K562 (cell line): ENCODE data around the gene ZC3H12C. TPM values are rescaled to one million over a fixed set of nuclear protein-coding genes. Genes with fewer than 3 reads are reported as not detected.
"Not testable (repeated sequence)": the region's sequence is repeated elsewhere in the genome, so short reads cannot be mapped to it uniquely, and the experiment has no call there.

Experiments
- ATAC-seq: fragments of 200-7000 bp; cut with Tn5 transposase; 3 replicates; pipeline ENCODE4 v1.9.1; 2020; ENCODE audit warnings: moderate library complexity
- BruUV-seq: library from RNA; stranded (reverse); fragments of 400-500 nt; replicated peaks from 2 replicates; lab custom pipeline; 2021; lab: Mats Ljungman, UMichigan
- CTCF ChIA-PET: fragments of 300-600 bp; formaldehyde crosslinking; extraction: SDS; loops from one replicate; lab custom pipeline; 2021; ENCODE audit warnings: low intra/inter-chr PET ratio; lab: Yijun Ruan, JAX
- POLR2A ChIA-PET: fragments of 300-600, 350-650 bp; sonication (Branson Sonifier 250); formaldehyde crosslinking; extraction: SDS; loops from one replicate; lab custom pipeline; 2021; ENCODE audit warnings: antibody characterized with exemption, inconsistent platforms; lab: Yijun Ruan, JAX
- DNase-seq, 4 experiments: peaks; one replicate each; pipeline versions ENCODE4 v3.0.0 to v3.0.0-alpha.2; 2011 to 2018; ENCODE audit warnings: low spot score in 3 of 4, mixed read lengths in 3 of 4; ENCODE audit errors: extremely low read depth in 1 of 4
- FAIRE-seq: peaks from 2 replicates; lab custom pipeline; 2011; peaks lifted over from hg19 to GRCh38; lab: Jason Lieb, UNC
- H2AFZ ChIP-seq: 2 replicates; pipeline ENCODE4 v1.6.0; 2011; ENCODE audit warnings: low read depth, low read length, control low read depth, inconsistent platforms
- H3K27ac ChIP-seq: fragments of 200-600 bp; 3 replicates; pipeline ENCODE4 v1.8.0; 2011; ENCODE audit warnings: low read depth, mild to moderate bottlenecking, control low read depth, inconsistent platforms, low read length, moderate library complexity, mixed read lengths; ENCODE audit errors: extremely low read depth
- H3K27me3 ChIP-seq, 2 experiments: fragments of 300-600 bp in 1 of 2; 2 replicates in 1 of 2; 3 replicates in 1 of 2; pipeline versions ENCODE4 v1.6.0 to v1.8.0; 2011; ENCODE audit warnings: inconsistent platforms in 2 of 2, low read length in 2 of 2, mild to moderate bottlenecking in 1 of 2, mixed read lengths in 1 of 2, moderate library complexity in 1 of 2; ENCODE audit not compliant: control insufficient read depth in 2 of 2, insufficient read depth in 2 of 2
- H3K36me3 ChIP-seq: fragments of 300-600 bp; 3 replicates; pipeline ENCODE4 v1.8.0; 2011; ENCODE audit warnings: mild to moderate bottlenecking, low read length, inconsistent platforms; ENCODE audit not compliant: control insufficient read depth, insufficient read depth
- H3K4me1 ChIP-seq, 2 experiments: fragments of 200-600 bp in 1 of 2; replicated peaks in 1 of 2; 2 replicates in 1 of 2; 3 replicates in 1 of 2; pipeline versions ENCODE4 v1.5.1 to v1.8.0; 2011; ENCODE audit warnings: inconsistent platforms in 2 of 2, low read length in 2 of 2, mild to moderate bottlenecking in 1 of 2, mixed read lengths in 1 of 2, moderate library complexity in 1 of 2; ENCODE audit not compliant: control insufficient read depth in 2 of 2, insufficient read depth in 2 of 2
- H3K4me2 ChIP-seq: 2 replicates; pipeline ENCODE4 v1.6.1; 2011; ENCODE audit warnings: low read length, control low read depth, inconsistent platforms, mixed read lengths; ENCODE audit not compliant: insufficient read depth
- H3K4me3 ChIP-seq: fragments of 200-600 bp; sonication (generic), shearing (Covaris generic); 2 replicates; pipeline ENCODE4 v1.5.1; 2016; ENCODE audit warnings: control low read depth, inconsistent platforms
- H3K79me2 ChIP-seq: fragments of 200-600 bp; 3 replicates; pipeline ENCODE4 v1.8.0; 2011; ENCODE audit warnings: low read length, inconsistent platforms; ENCODE audit not compliant: control insufficient read depth, insufficient read depth
- H3K9ac ChIP-seq, 2 experiments: 2 replicates each; pipeline versions ENCODE4 v1.6.0 to v1.6.1; 2011; ENCODE audit warnings: low read depth in 2 of 2, low read length in 2 of 2, control low read depth in 1 of 2, inconsistent platforms in 1 of 2, mild to moderate bottlenecking in 1 of 2, mixed read lengths in 1 of 2; ENCODE audit not compliant: insufficient read depth in 1 of 2
- H3K9me1 ChIP-seq: one replicate; pipeline ENCODE4 v1.6.0; 2011; ENCODE audit warnings: inconsistent platforms, mild to moderate bottlenecking, low read length, moderate library complexity; ENCODE audit not compliant: control insufficient read depth, insufficient read depth
- H3K9me3 ChIP-seq: replicated peaks from 2 replicates; pipeline ENCODE4 v1.5.1; 2011; ENCODE audit warnings: low read depth, low read length, inconsistent platforms; ENCODE audit not compliant: control insufficient read depth, insufficient read depth
- H4K20me1 ChIP-seq: replicated peaks from 2 replicates; pipeline ENCODE4 v1.6.1; 2011; ENCODE audit warnings: low read length, inconsistent platforms, mixed read lengths; ENCODE audit not compliant: control insufficient read depth, insufficient read depth
- ATF1 ChIP-seq, 2 experiments: fragments of 450-650 bp in 1 of 2; IDR thresholded peaks; 2 replicates each; pipeline ENCODE4 v1.6.1; 2016; ENCODE audit warnings: missing compliant biosample characterization in 1 of 2, missing genetic modification characterization in 1 of 2
- EGR1 ChIP-seq: fragments of 450-650 bp; conservative IDR thresholded peaks from 2 replicates; pipeline ENCODE4 v1.6.1; 2017; ENCODE audit warnings: mild to moderate bottlenecking
- MEF2D ChIP-seq: conservative IDR thresholded peaks from 2 replicates; pipeline ENCODE4 v1.6.1; 2016; ENCODE audit warnings: low read depth, missing genetic modification characterization, missing compliant biosample characterization
- NRF1 ChIP-seq, 2 experiments: fragments of 450-650 bp; IDR thresholded peaks in 1 of 2; conservative IDR thresholded peaks in 1 of 2; 2 replicates each; pipeline ENCODE4 v1.6.1; 2014; ENCODE audit warnings: mild to moderate bottlenecking in 2 of 2
- PHF8 ChIP-seq: fragments of 200-600 bp; sonication (generic); IDR thresholded peaks from 2 replicates; pipeline ENCODE4 v1.6.1; 2012; ENCODE audit warnings: mixed run types, mild to moderate bottlenecking, inconsistent platforms, low read length, moderate library complexity, borderline replicate concordance
- ZNF583 ChIP-seq: fragments of 250-450 bp; sonication (Bioruptor Pico); IDR thresholded peaks from 2 replicates; pipeline ENCODE4 v1.4.0; 2020
- WGBS: fragments of 100-300 bp; shearing (Covaris generic); methylation state at CpG from one replicate; pipeline ENCODE4 v1.1.6; 2016; ENCODE audit warnings: low coverage, mixed read lengths; ENCODE audit not compliant: insufficient coverage; ENCODE audit errors: missing lambda C conversion rate; 5-methylcytosine and 5-hydroxymethylcytosine counted together
- in situ Hi-C: fragments of 300-500 bp; cut with MboI; formaldehyde crosslinking; loops from 4 replicates; pipeline ENCODE4 v1.15.0; 2018; ENCODE audit warnings: inconsistent platforms, mixed read lengths
- intact Hi-C: fragments of 100-400 bp; cut with micrococcal nuclease; formaldehyde crosslinking; loops from 2 replicates; pipeline ENCODE4 v1.14.2; 2022
- polyA plus RNA-seq, 8 experiments: library from polyadenylated mRNA; depleted of rRNA in 4 of 8; stranded (reverse) in 5 of 8; unstranded in 3 of 8; fragments of >200 nt; fragmentation: Nextera tagmentation in 2 of 8; fragmentation: Illumina TruSeq in 1 of 8; extraction: Ambion mirVana in 2 of 8; extraction: Trizol in 1 of 8; gene quantifications; 2 replicates each; pipeline versions ENCODE4 v1.2.1 to v1.2.3, GENCODE V29; 2011 to 2014; ENCODE audit warnings: inconsistent platforms in 1 of 8, missing spikeins in 1 of 8
- total RNA-seq, 7 experiments: library from RNA; depleted of rRNA in 6 of 7; stranded (reverse); fragments of >200 nt in 6 of 7; fragmentation: Illumina TruSeq in 2 of 7; extraction: Trizol in 2 of 7; gene quantifications; 2 replicates each; pipeline versions ENCODE4 v1.2.1 to v1.2.3, GENCODE V29; 2011 to 2021; ENCODE audit warnings: low replicate concordance in 1 of 7
- TF ChIP-seq, protein P1 (sequence below): sonication (generic); formaldehyde crosslinking; IDR thresholded peaks from 2 replicates; pipeline ENCODE4 v1.8.0; 2022; ENCODE audit warnings: mild to moderate bottlenecking, missing genetic modification reagents
- TF ChIP-seq, protein P2 (sequence below): IDR thresholded peaks from 2 replicates; pipeline ENCODE4 v1.6.1; 2016; ENCODE audit warnings: missing genetic modification characterization, missing compliant biosample characterization

ZC3H12C gene
- total and polyA plus RNA-seq, 9 of the 15 experiments (the other 6 are each of a cell fraction or from before 2014, with no cell fraction given) = 0.56 to 5.9 (median 3.3) TPM

DNA sequence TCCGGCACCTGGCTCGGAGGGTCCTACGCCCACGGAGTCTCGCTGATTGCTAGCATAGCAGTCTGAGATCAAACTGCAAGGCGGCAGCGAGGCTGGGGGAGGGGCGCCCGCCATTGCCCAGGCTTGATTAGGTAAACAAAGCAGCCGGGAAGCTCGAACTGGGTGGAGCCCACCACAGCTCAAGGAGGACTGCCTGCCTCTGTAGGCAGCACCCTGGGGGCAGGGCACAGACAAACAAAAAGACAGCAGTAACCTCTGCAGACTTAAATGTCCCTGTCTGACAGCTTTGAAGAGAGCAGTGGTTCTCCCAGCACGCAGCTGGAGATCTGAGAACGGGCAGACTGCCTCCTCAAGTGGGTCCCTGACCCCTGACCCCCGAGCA lies 116.1 kb downstream of the ZC3H12C start:
- DNase-seq; H3K36me3 ChIP-seq; H3K9me1 ChIP-seq; H3K79me2 ChIP-seq; POLR2A ChIA-PET; CTCF ChIA-PET; H3K4me2 ChIP-seq; H4K20me1 ChIP-seq; ATAC-seq; BruUV-seq; H3K4me1 ChIP-seq; H3K9me3 ChIP-seq; H3K27me3 ChIP-seq; FAIRE-seq; H3K27ac ChIP-seq; TF ChIP-seq ATF1 (CRISPR knock-in tag; IDR thresholded peaks at IDR 0.05): not testable (repeated sequence)
- WGBS = 0% methylated on average over 2 of the region's 14 CpGs
- Histone ChIP-seq H3K4me3 (peak overlapping the region; percentile 24), H2AFZ (0 out of 2 replicates have a peak overlapping the region, but pooled peaks have one; percentile 68), H3K9ac (peak overlapping the region in 1 of 2 experiments; percentile 68; a peak in 1 of 4 replicates)
- intact Hi-C loops = loop anchor here (10.0 kb wide), 1 partner anchor 315 kb away; no protein-coding TSS in a partner anchor
- in situ Hi-C loops = loop anchor here (10.0 kb wide), 1 partner anchor 225 kb away; no protein-coding TSS in a partner anchor
- 0 out of 4 replicates have a peak, but pooled peaks of 1 of the 2 experiments have one; percentile 8 for TF ChIP-seq NRF1 (conservative IDR thresholded peaks at IDR 0.05 in 1 of 2, IDR thresholded peaks at IDR 0.05 in 1 of 2)
- peak; percentile 20; the same call in 1 of the 2 replicates for TF ChIP-seq EGR1
- TF ChIP-seq ATF1 (tag; IDR thresholded peaks at IDR 0.05) = 0 out of 2 replicates have a peak, but pooled peaks have one; percentile 5

DNA sequence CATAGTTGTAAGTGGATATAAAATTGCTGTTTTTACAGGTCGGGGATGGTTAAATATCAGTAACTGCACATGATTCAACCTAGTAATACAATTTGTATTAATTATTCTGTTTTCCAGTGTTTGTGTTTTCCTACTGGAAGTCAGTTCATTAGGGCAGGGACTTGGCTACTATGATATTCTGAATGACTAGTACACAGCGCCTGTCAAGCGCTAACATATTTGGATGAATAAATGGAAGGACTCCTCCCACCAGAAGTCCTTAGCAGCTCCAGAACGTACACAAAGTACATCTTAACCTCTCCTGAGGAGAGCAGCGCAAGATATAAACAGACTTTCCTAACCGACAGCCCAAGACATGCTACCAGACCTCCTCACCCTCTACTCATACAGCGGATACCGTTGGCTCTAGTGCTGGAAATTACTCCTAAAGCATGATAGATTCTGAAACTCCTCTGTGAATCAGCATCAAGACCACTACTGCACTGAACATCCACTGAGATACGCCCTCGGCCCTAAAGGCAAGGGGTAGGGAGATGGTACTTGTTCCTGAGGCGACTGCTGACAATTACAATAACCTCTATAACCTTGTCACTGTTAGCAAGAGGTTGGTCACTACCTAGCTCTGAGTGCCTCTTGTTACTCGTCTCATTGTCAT lies 124.2 kb downstream of the ZC3H12C start:
- H3K27ac ChIP-seq = no peak overlapping the region
- FAIRE-seq (no peak), ATAC-seq (peak; percentile 36), DNase-seq (no peak)
- intact Hi-C loops = no loop called here
- H3K36me3 ChIP-seq = no peaks in the 10 kb centered on the region
- no peaks in the 10 kb centered on the region for H3K9me1 ChIP-seq
- in situ Hi-C loops = no loop called here
- no TSS peak for BruUV-seq
- no peaks in the 10 kb centered on the region for H3K27me3 ChIP-seq
- H3K79me2 ChIP-seq = no peaks in the 10 kb centered on the region
- H3K4me3 ChIP-seq = no peak overlapping the region
- no peak overlapping the region for H3K4me2 ChIP-seq
- no peak overlapping the region for H2AFZ ChIP-seq
- ChIA-PET POLR2A (interaction anchor here (0.7 to 0.8 kb wide), 2 partner anchors 214 to 447 kb away, joined by 3 read pairs; no protein-coding TSS in a partner anchor), CTCF (interaction anchor here (0.6 kb wide), 1 partner anchor 173 kb away, joined by 3 read pairs; no protein-coding TSS in a partner anchor)
- H3K9me3 ChIP-seq = no peaks in the 10 kb centered on the region
- H4K20me1 ChIP-seq = no peaks in the 10 kb centered on the region
- no peaks in the 10 kb centered on the region for H3K4me1 ChIP-seq
- WGBS = 49% methylated on average over 12 of the region's 12 CpGs
- no peak overlapping the region for H3K9ac ChIP-seq
- TF ChIP-seq, protein P1, sequence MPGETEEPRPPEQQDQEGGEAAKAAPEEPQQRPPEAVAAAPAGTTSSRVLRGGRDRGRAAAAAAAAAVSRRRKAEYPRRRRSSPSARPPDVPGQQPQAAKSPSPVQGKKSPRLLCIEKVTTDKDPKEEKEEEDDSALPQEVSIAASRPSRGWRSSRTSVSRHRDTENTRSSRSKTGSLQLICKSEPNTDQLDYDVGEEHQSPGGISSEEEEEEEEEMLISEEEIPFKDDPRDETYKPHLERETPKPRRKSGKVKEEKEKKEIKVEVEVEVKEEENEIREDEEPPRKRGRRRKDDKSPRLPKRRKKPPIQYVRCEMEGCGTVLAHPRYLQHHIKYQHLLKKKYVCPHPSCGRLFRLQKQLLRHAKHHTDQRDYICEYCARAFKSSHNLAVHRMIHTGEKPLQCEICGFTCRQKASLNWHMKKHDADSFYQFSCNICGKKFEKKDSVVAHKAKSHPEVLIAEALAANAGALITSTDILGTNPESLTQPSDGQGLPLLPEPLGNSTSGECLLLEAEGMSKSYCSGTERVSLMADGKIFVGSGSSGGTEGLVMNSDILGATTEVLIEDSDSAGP (CRISPR knock-in tag) = no peak
- TF ChIP-seq MEF2D (tag) (no peak), PHF8 (no peak), ZNF583 (CRISPR knock-in tag) (no peak)
- TF ChIP-seq, protein P2, sequence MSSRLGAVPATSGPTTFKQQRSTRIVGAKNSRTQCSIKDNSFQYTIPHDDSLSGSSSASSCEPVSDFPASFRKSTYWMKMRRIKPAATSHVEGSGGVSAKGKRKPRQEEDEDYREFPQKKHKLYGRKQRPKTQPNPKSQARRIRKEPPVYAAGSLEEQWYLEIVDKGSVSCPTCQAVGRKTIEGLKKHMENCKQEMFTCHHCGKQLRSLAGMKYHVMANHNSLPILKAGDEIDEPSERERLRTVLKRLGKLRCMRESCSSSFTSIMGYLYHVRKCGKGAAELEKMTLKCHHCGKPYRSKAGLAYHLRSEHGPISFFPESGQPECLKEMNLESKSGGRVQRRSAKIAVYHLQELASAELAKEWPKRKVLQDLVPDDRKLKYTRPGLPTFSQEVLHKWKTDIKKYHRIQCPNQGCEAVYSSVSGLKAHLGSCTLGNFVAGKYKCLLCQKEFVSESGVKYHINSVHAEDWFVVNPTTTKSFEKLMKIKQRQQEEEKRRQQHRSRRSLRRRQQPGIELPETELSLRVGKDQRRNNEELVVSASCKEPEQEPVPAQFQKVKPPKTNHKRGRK (tag) = no peak
